ENCODE measurements around the gene ZFYVE28. TPM values are rescaled to one million over a fixed set of nuclear protein-coding genes. Genes with fewer than 3 reads are reported as not detected.

ZFYVE28 gene
- total RNA-seq, 1 donor from 2014 or later, result 5.6 TPM

DNA sequence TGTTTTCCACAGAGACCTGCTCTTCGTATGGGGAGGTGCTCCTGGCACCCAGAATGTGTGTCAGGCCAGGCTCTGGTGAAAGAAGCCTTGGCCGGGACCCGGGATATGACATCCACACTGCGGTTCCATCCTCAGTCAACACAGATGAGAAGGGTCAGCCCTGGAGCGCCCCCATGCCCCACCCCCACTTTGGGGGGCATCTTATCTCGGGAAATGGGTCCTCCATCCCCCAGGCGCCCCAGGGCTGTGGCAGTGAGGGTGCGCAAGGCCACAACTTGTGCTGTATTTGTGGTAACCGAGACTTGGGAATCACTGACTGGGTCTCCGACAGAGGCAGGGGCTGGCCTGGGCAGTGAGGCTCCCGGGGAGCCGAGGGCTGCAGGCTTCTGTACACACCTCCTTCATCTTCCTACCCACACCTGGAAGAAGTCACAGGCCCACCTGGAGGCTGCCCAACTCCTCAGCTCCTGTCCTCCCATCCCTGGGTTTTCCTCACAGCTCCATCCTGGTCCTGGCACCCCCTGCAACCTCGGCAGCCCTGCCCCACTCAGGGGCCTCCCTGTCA is 8.3 kb upstream of the ZFYVE28 start:
- Histone ChIP-seq H3K27me3 (ENCODE audit: low read depth) (peaks cover 49% of the 10 kb centered on the region), H3K4me1 (no peaks in the 10 kb centered on the region), H3K9me3 (replicated peaks) (no peaks in the 10 kb centered on the region), H3K27ac (replicated peaks) (no peak overlapping the region), H3K36me3 (no peaks in the 10 kb centered on the region), H3K4me3 (no peak overlapping the region)
- intact Hi-C loops (cut with micrococcal nuclease), result no loop called here
- TF ChIP-seq, protein P1, sequence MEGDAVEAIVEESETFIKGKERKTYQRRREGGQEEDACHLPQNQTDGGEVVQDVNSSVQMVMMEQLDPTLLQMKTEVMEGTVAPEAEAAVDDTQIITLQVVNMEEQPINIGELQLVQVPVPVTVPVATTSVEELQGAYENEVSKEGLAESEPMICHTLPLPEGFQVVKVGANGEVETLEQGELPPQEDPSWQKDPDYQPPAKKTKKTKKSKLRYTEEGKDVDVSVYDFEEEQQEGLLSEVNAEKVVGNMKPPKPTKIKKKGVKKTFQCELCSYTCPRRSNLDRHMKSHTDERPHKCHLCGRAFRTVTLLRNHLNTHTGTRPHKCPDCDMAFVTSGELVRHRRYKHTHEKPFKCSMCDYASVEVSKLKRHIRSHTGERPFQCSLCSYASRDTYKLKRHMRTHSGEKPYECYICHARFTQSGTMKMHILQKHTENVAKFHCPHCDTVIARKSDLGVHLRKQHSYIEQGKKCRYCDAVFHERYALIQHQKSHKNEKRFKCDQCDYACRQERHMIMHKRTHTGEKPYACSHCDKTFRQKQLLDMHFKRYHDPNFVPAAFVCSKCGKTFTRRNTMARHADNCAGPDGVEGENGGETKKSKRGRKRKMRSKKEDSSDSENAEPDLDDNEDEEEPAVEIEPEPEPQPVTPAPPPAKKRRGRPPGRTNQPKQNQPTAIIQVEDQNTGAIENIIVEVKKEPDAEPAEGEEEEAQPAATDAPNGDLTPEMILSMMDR (IDR thresholded peaks at IDR 0.05; ENCODE audit: borderline replicate concordance), result no peak
- DNase-seq, result no peak

DNA sequence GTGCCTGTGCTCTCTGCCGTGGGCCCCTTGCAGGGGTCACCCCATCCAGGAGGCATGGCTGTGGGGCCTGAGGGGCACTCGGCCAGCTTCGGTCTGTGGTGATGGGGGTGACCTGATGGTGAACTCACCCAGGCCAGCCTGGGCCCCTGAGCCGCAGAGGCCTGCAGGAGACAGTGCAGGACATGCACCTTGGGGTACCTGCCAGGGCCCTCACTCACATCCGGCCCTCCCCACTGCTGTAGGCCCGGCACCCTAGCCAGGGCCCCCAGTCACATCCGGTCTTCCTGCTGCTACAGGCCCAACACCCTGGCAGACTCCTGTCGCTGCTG is 7.6 kb upstream of the ZFYVE28 start:
- H3K9me3 ChIP-seq (replicated peaks), result no peaks in the 10 kb centered on the region
- no peaks in the 10 kb centered on the region for H3K4me1 ChIP-seq
- intact Hi-C loops (cut with micrococcal nuclease), result no loop called here
- H3K27ac ChIP-seq (replicated peaks), result no peak overlapping the region
- no peak overlapping the region for H3K4me3 ChIP-seq
- no peaks in the 10 kb centered on the region for H3K36me3 ChIP-seq
- H3K27me3 ChIP-seq (ENCODE audit: low read depth), result peaks cover 57% of the 10 kb centered on the region
- TF ChIP-seq, protein P1 (IDR thresholded peaks at IDR 0.05; ENCODE audit: borderline replicate concordance), result no peak
- no peak for DNase-seq

DNA sequence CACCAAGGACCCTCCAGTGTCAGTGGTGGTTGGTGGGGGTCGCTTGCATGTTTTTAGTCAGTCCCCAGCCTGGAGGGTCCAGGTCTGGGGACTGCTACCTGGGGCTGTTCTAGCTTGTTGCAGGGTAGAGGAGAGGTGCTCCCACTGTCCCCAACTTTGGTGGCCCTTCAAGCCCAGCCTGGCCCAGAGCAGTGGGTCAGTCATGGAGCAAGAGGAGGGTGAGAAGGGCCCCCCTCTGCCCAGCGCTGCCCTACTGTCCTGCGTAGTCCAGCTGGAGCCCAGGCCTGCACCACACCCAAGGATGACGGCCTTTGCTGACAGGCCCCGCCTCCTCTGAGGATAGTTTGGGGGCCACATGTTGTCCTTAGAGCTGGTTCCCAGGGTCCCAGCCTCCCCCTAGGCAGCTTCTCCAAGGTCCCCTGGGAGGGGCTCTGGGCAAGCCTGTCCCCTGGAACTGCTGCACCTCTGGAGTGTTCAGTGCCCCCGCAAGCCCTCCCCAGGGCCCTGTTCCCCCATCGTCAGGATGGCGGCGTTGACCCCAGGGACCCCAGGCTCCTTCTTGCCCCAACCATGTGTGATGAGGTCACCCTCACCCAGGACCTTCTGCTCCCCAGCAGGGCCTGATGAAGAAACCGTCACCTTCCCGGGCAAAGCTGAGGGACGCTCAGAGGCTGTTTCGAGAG is 7.1 kb upstream of the ZFYVE28 start:
- peaks cover 62% of the 10 kb centered on the region for H3K27me3 ChIP-seq (ENCODE audit: low read depth)

DNA sequence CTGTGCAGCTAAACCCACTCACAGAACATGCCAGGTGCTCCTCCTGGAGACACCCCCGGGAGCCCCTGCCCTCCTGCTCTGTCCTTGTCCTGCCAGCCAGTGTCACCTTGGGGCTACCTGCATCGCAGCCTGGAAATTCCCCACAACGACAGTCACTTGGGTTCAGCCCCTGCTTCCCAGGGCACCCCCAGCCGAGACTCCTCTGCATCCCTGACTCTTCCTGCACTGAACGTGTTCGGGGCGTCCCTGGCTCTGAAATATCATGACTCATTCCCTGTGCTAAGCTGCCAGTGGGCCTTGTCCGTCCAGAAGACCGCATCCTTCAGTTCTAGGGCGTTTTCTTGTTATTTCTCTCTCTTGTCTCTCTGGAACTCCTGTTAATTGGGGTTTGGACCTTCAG is 6.1 kb upstream of the ZFYVE28 start:
- Histone ChIP-seq H3K9me3 (replicated peaks) (no peaks in the 10 kb centered on the region), H3K4me1 (peaks cover 2% of the 10 kb centered on the region), H3K27ac (replicated peaks) (no peak overlapping the region), H3K27me3 (ENCODE audit: low read depth) (peaks cover 71% of the 10 kb centered on the region), H3K36me3 (no peaks in the 10 kb centered on the region), H3K4me3 (no peak overlapping the region)
- no peak for DNase-seq
- intact Hi-C loops (cut with micrococcal nuclease), result no loop called here
- TF ChIP-seq, protein P1 (IDR thresholded peaks at IDR 0.05; ENCODE audit: borderline replicate concordance), result no peak

More for the DNA sequence above, 7.1 kb upstream of the ZFYVE28 start:
- H3K4me1 ChIP-seq, result no peaks in the 10 kb centered on the region
- no peaks in the 10 kb centered on the region for H3K36me3 ChIP-seq
- no peak overlapping the region for H3K27ac ChIP-seq (replicated peaks)
- TF ChIP-seq, protein P1 (IDR thresholded peaks at IDR 0.05; ENCODE audit: borderline replicate concordance), result no peak
- H3K9me3 ChIP-seq (replicated peaks), result no peaks in the 10 kb centered on the region
- intact Hi-C loops (cut with micrococcal nuclease), result no loop called here
- no peak overlapping the region for H3K4me3 ChIP-seq
- no peak for DNase-seq

DNA sequence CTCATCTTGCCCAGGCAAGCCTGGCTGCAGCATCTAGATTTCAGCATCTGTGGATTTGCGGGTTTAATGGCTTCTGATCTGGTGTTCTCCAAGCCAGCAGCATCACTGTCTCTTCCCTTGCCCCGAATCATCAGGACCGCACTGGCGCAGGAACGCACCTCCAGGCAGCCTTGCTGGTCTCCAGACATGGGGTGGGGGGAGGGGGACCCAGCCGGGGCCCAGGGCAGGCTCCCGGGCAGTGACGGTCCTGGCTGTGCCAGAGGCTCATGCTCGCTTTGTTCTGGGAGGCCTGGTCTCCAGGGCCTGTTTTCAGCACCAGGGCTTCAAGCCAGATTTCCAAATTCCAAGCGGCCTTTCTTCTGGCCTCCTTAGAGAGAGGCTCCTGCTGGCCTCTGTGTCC is 5.2 kb upstream of the ZFYVE28 start:
- H3K36me3 ChIP-seq, result no peaks in the 10 kb centered on the region
- DNase-seq, result no peak
- peaks cover 74% of the 10 kb centered on the region for H3K27me3 ChIP-seq (ENCODE audit: low read depth)
- TF ChIP-seq, protein P1 (IDR thresholded peaks at IDR 0.05; ENCODE audit: borderline replicate concordance), result no peak
- intact Hi-C loops (cut with micrococcal nuclease), result no loop called here
- no peak overlapping the region for H3K27ac ChIP-seq (replicated peaks)
- H3K4me3 ChIP-seq, result no peak overlapping the region
- H3K4me1 ChIP-seq, result peaks cover 10% of the 10 kb centered on the region
- no peaks in the 10 kb centered on the region for H3K9me3 ChIP-seq (replicated peaks)
